Activated CD4-positive, alpha-beta T cell treated with anti-CD3 and anti-CD28 coated beads, Interleukin-2, Interleukin-4, amounts not matched to agents 100 ng/mL and 50 ng/mL, durations not matched to agents 16 hours and 8 hours (primary cell): Measurements from ENCODE around the gene MIA2.

ENCODE experiments used
- DNase-seq: peaks from one replicate; pipeline ENCODE4 v3.0.0-alpha.2; 2020; ENCODE audit warnings: low spot score

Gene MIA2

GRCh38 chr14:39383741-39384140, 150.0 kb downstream of the MIA2 start:
- no peak for DNase-seq

GRCh38 chr14:39384177-39384576, 150.5 kb downstream of the MIA2 start:
- no peak for DNase-seq

- no peak for DNase-seq
Measured at GRCh38 chr14:39393289-39393688, 159.6 kb downstream of the MIA2 start.

DNA sequence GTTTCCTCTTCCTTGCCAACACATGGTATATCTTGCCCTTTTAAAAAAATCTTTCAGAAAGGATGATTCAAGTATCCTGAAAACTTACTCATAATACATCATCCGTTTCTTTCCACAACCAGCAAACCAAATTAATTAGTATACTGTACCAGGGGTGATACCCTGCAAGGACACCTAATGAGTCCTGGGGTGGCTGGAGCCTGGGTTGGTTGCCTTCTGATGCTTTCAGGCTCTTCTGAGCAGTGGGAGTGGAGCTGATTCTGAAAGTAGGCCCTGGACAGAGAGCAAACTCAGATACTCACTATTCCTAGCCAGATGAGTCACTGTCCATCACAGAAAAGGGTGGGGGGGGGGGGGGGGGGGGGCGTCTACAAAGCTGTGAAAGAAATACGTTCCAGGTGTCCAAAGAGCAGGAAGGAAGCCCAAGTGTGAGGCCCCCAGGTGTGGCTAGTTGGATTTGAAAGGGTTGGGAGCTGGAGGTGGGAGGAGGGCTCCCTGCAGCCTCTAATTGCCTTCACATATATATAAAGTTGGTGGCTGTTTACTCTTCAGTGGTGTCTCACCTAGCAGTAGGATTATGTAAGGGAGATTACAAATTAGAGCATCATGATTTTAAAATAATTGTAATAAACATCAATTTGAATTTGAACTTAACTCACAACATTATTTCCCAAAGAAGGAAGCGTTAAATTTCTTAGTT, 162.0 kb downstream of the MIA2 start:
- DNase-seq, result no peak

DNA sequence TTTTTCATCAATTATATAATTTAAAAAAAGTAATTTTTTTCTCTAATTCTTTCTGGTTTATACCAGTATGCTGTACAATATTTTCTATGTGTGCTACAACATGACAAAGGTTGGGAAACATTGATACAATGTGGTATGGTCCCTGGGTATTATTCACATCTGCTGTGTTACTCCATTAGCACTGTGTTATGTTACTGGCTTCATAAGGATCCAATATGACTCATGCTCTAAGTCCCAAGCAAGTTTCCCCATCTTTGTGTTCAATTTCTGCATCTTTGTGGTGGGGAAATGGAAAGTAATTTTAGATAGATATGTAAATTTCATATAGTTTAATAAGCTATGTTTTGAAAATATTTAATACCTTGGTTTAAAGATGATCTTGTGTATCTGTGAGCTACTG, 162.7 kb downstream of the MIA2 start:
- DNase-seq, result no peak

GRCh38 chr14:39398382-39398781, 164.7 kb downstream of the MIA2 start:
- DNase-seq, result no peak

- no peak for DNase-seq
Measured at GRCh38 chr14:39406560-39406959, 172.8 kb downstream of the MIA2 start.

DNA sequence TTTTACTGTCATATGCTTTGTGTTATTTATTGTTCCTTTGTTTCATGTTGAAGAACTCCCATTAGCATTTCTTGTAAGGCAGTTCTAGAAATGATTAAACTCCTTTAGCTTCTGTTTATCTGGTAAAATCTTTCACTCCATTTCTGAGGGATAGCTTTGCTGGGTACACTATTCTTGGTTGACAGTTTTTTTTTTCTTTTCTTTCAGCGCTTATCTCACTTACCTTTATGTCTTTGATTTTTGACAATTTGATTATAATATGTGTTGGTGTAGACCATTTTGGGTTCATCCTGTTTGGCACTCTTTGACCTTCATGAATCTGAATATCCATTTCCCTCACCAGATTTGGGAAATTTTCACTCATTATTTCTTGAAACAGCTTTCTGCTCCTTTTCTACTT, 182.4 kb downstream of the MIA2 start:
- no peak for DNase-seq

GRCh38 chr14:39417014-39417413, 183.3 kb downstream of the MIA2 start:
- no peak for DNase-seq

DNA sequence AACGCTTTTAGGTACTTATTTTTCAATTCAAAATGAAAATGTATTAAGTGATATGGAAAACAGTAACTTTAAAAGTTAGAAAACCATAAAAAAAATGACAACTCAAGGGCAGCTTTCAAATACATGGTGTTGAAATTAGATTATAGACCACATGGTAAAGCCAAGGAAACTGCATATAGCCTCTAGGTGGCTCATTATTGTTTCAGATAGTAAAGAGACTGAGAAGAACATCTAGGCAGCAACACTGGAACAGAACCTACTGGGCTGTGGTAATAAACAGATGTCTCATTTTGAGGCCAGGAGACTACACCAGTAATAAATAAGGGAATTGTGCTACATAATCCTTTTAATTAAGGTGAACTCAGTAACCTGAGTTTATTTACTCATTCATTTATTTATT, 185.6 kb downstream of the MIA2 start:
- no peak for DNase-seq

DNA sequence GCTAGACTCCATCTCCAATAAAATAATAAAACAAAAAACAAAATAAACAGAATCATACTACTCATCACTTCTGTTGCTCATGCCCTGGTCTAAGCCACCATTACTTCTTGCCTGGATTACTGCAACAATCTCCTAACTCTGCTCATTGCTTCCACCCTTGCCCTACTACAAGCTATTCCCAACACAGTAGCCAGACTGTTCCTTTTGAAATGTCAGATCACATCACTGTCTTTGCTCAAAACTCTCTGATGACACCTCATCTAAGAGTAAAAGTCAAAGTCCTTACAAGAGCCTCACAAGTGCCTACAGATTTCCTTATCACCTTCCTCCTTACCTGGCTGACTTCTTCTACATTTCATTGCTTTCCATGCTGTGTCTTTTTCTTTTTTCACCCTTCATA, 188.5 kb downstream of the MIA2 start:
- no peak for DNase-seq

GRCh38 chr14:39423793-39424192, 190.1 kb downstream of the MIA2 start:
- DNase-seq, result no peak

DNA sequence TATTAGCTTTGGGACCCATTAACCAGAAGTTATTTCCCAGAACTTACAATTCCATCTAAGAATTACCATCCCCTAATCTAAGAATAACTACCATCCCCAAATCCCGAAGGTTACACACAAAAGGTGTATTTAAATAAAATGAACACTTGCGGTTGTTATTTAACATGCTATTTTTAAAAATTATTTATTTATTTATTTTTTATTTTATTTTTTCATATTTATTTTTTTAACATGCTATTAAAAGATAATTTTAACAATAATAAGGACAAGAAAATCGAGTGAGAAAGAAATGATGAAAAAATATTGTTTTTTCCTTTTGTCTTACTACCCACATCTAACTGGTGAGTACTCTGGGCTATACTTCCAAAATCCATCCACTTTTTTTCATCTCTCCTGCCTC, 192.2 kb downstream of the MIA2 start:
- DNase-seq, result no peak

DNA sequence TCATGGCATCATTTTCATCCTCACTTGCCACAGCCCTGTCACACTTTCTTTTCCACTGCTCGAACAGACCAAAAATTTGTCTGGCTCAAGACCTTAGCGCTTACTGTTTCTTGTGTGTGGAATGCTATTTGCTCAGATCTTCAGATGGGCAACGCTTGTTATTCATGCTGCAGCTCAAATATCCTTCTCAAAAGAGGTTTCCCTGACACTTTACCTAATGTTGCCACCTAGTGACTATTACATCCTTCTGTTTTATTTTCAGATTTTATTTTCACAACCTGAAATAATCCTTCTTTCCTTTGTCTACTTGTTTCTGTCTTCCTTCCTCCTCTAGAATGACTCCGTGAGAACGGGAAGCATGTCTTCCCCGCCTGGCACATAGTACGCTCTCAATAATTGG, 192.9 kb downstream of the MIA2 start:
- DNase-seq, result no peak

- no peak for DNase-seq
Measured at GRCh38 chr14:39428118-39428517, 194.4 kb downstream of the MIA2 start.

DNA sequence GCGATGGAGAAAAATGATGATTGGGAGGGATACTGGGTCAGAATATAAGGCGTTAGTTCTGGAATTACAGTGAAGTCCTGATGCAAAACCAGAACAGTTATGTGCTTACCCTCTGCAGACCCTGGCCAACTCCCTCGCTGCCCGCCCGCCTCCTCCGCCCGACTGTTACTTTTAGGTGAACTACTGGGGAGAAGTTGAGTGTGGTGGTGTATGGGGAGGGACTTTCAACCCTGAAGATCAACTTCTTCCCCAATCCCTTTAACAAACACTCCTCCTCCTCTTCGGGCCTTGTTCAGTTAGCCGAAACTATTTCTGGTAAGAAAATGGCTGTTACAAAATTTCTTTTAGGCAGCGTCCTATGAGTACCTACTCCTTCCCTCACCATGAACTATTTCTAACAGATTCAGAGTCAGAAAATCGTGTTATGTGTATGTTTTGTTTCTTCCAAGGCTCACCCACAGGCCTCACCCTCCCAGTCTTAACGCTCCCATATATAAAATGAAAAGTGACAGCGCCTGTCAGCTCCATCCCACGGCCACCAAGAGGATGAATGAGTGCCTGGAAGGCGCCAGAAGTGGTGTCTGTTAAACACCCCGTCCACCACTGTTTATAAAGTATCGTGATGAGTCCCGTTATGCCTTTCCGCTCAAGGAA, 197.2 kb downstream of the MIA2 start:
- DNase-seq, result no peak

- DNase-seq, result peak; percentile 40
Measured at GRCh38 chr14:39431416-39432178, 197.9 kb downstream of the MIA2 start.

DNA sequence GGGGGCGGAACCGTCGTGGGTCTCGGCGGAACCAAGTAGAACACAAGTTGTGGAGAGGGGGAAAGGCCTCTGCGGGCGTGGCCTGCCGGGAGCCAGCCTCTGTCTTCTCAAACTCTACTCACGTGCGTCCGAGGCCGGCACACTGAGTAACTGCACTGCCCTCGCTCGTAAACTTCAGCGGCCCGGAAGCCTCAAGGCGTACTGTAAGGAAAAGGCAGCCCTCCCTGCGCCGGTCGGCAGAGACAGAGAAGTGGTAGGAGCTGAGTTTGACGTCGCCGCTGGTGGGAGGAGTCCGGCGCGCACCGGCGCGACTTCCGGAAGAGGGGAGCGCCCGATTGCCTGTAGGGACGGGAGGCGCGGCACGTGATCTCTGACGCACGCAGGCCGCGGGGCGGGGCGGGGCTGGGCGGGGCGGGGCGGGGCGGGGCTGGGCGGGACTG, 198.5 kb downstream of the MIA2 start, which contains the start of gene FBXO33:
FBXO33 (minus strand) TSS at position 255 of the 440 bp plus-strand sequence. CDS start 271 bp downstream, outside the sequence.
- DNase-seq, result peak; percentile 96

DNA sequence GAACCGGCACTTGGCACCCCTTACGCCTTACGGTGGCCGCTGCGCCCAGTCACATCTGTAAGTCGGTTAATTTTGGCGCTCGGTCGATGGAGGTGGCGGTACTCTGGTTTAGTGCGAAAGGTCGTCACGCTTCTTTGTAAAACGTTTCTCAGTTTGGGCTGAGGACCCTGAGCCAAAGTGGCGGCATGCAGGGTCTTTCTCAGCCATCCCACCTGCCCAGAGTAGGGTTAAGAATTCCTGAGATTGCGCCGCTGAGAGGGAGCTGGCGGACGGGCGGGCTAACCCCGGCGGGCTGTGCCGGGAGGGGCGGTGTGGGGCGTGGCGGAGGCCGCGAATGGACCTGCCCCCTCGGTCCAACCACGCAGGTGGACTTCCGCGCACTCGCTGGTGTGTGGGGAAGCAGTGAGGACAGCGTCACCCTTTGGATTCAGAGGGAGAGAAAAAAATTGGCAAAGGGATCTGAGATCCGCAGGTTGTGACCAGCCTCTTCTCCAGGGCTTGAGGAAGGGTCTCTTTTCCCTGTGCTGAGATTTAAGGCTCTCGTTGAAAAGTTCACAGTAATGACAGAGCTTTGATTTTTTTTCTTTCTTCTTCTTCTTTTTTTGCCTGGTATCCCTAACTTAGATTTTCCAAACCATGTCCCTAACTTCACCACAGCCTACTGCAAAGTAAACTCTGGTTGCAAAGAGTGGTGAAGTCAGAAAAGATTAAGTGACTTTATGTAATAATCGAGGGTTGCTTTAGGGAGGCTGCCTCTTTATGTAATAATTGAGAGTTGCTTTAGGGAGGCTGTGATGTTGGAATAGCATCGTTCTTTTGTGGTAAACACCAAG, 199.1 kb downstream of the MIA2 start:
- DNase-seq, result peak; percentile 77

DNA sequence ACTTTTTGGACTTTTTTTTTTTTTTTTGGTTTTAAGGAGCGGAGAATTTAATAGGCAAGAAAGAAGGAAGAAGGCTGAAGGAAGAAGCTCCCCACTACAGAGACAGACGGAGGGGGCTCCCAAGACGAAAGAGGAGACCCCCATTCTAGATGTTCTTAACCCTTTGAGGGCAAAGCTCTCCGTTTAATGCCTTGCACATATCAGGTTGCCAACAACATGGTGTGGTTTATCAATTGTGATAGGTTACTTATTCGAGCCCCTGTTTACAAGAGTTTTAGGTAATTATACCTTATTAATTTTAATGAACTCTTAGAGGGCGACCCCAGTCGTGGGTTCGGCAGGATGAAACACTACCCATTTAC, 199.7 kb downstream of the MIA2 start:
- no peak for DNase-seq

DNA sequence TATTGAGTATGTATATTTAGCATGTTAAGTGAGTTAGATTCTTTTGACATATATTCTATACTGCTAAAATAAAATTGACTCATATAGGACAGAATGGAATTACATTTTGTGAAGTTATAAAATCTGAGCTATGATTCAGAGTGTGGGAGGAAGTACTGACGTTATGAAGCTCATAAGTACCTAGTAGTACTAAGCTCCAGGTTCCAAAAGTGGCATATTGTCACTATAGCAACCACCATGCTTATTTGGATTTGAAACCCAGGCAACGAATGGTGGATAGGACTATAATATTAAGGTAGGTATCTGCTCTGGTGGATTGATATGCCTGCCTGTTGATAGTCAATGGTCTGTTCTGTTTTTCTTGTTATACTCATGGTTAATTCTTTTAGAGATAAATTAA, 200.7 kb downstream of the MIA2 start:
- DNase-seq, result no peak

DNA sequence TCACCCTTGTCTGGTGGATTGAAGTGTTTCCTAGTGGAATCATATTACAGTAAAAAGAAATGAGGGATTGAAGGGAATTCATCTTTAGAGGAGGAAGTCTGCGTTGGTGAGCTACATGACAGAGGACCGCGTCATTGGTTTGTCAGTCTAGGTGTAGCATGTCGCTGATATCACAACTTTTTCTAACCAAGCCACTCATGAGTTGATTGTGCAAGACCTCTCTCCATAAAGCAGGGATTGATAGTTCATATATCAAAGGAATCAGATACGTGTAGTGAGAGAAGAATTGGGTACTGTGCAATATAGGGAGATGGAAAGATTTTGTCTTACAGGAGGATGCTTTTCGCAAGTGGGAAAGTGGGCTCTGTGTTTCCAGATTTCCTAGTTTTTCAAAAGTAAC, 201.5 kb downstream of the MIA2 start:
- DNase-seq, result no peak
